Gastrocnemius medialis (tissue), 4 donors: ENCODE results near the gene OGFR. TPM values are rescaled to one million over a fixed set of nuclear protein-coding genes. Genes with fewer than 3 reads are reported as not detected.

Source experiments
- ATAC-seq, 2 donors: fragments of 150-250 bp; one replicate each; pipeline ENCODE4 v1.9.1; 2016
- DNase-seq, 2 donors: peaks; one replicate each; pipeline ENCODE4 v3.0.0-alpha.2; 2019
- H3K27ac ChIP-seq, 4 donors: fragments of 200-600 bp; sonication (generic); 1 replicate in 1 of 4; 2 replicates in 3 of 4; pipeline ENCODE4 v1.5.1; 2016 to 2018; ENCODE audit warnings: mild to moderate bottlenecking in 2 of 4, moderate library complexity in 1 of 4
- H3K27me3 ChIP-seq, 3 donors: fragments of 200-600 bp; sonication (generic) in 2 of 3; 1 replicate in 1 of 3; 2 replicates in 2 of 3; pipeline versions ENCODE4 v1.5.1 to v1.6.0; 2016 to 2019; ENCODE audit warnings: mild to moderate bottlenecking in 1 of 3, moderate library complexity in 1 of 3
- H3K36me3 ChIP-seq, 2 donors: fragments of 200-600 bp; sonication (generic) in 1 of 2; one replicate each; pipeline ENCODE4 v1.5.1; 2017 to 2018
- H3K4me1 ChIP-seq, 2 donors: fragments of 200-600 bp; sonication (generic) in 1 of 2; one replicate each; pipeline ENCODE4 v1.5.1; 2016 to 2017; ENCODE audit warnings: mild to moderate bottlenecking in 2 of 2
- H3K4me3 ChIP-seq, 4 donors: fragments of 200-600 bp; sonication (generic) in 3 of 4; 1 replicate in 1 of 4; 2 replicates in 3 of 4; pipeline ENCODE4 v1.5.1; 2016 to 2019; ENCODE audit warnings: mild to moderate bottlenecking in 2 of 4
- H3K9me3 ChIP-seq, 3 donors: fragments of 200-600 bp; sonication (generic) in 2 of 3; 1 replicate in 1 of 3; 2 replicates in 2 of 3; pipeline ENCODE4 v1.5.1; 2016 to 2019
- POLR2A ChIP-seq, 2 donors: fragments of 450-650 bp; IDR thresholded peaks; one replicate each; pipeline ENCODE4 v1.6.1; 2017; ENCODE audit warnings: antibody characterized with exemption in 2 of 2, mild to moderate bottlenecking in 2 of 2, moderate library complexity in 2 of 2
- in situ Hi-C, 4 donors: fragments of 200-750 bp; cut with MboI; loops; one replicate each; pipeline versions ENCODE4 v1.15.0 to v1.8.0; 2017; ENCODE audit warnings: low sequenced_read_pairs in 4 of 4
- intact Hi-C: fragments of 100-400 bp; cut with DNase I; formaldehyde crosslinking; loops from one replicate; pipeline ENCODE4 v1.15.1; 2023; ENCODE audit warnings: low total_unique reads
- total RNA-seq, 4 donors: library from RNA; depleted of rRNA; stranded (reverse); fragments of >200 nt; gene quantifications; one replicate each; pipeline versions ENCODE4 v1.1.0 to v1.2.3, GENCODE V29; 2016
- TF ChIP-seq, protein P1 (sequence below), 5 experiments: fragments of 450-650 bp in 3 of 5; fragments of 200-600 bp in 2 of 5; sonication (generic) in 2 of 5; IDR thresholded peaks in 4 of 5; conservative IDR thresholded peaks in 1 of 5; 1 replicate in 4 of 5; 2 replicates in 1 of 5; pipeline ENCODE4 v1.5.1; 2016 to 2019; ENCODE audit warnings: antibody characterized with exemption in 5 of 5, mild to moderate bottlenecking in 3 of 5, moderate library complexity in 3 of 5

The OGFR gene
- total RNA-seq, 4 donors from 2014 or later = 21.9 to 52.1 (median 40.5) TPM

DNA sequence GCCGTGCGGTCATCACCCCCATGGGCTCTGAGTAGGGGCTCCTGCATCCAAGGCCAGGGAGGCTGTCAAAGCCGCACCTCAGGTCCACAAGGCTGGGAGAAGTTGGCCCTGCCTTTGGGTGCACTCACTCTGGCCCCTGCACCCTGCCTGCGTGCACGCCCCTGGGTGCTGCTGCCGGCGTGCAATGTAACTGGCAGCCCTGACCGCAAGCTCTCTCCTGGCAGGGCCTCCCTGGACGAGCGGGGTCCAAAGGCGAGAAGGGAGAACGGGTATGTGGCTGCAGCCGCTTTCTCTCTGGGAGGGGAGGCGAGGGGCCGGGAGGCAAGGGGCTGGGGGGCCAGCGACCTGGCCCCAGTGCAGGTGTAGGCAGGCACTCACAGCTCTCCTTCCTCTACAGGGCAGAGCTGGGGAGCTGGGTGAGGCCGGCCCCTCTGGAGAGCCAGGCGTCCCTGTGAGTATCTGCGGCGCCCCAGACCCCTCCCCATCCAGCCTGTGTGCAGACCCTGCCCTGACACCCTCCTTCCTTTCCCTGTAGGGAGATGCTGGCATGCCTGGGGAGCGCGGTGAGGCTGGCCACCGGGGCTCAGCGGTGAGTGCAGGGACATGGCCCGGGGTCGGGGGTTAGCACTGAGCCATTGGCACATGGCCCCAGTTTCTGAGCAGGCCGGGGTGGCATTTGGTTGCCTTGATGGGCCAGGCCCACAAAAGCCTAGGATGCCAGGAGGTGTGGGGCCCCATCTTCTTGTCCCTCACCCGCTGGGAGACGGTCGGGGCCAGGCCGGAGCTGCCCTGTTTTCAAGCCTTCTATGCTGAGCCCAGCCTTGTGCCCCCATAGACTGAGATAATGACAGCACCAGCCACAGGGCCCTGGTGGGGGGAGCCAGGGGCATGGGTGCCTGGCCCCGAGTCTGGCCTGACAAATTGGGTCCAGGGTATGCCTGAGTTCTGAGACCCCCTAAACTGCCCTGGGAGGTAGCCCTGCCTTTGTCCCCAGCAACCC is 24.9 kb downstream of the OGFR start:
- Histone ChIP-seq H3K36me3 (no peaks in the 10 kb centered on the region), H3K4me3 (no peak overlapping the region), H3K9me3 (no peaks in the 10 kb centered on the region), H3K4me1 (peaks cover 0 to 4% of the 10 kb centered on the region in 2 donors), H3K27ac (no peak overlapping the region), H3K27me3 (peaks cover 0 to 10% (median 8%) of the 10 kb centered on the region in 3 donors)
- no peak for DNase-seq
- no peak for TF ChIP-seq POLR2A (IDR thresholded peaks at IDR 0.05)
- TF ChIP-seq, protein P1, sequence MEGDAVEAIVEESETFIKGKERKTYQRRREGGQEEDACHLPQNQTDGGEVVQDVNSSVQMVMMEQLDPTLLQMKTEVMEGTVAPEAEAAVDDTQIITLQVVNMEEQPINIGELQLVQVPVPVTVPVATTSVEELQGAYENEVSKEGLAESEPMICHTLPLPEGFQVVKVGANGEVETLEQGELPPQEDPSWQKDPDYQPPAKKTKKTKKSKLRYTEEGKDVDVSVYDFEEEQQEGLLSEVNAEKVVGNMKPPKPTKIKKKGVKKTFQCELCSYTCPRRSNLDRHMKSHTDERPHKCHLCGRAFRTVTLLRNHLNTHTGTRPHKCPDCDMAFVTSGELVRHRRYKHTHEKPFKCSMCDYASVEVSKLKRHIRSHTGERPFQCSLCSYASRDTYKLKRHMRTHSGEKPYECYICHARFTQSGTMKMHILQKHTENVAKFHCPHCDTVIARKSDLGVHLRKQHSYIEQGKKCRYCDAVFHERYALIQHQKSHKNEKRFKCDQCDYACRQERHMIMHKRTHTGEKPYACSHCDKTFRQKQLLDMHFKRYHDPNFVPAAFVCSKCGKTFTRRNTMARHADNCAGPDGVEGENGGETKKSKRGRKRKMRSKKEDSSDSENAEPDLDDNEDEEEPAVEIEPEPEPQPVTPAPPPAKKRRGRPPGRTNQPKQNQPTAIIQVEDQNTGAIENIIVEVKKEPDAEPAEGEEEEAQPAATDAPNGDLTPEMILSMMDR (IDR thresholded peaks at IDR 0.05 in 4 of 5, conservative IDR thresholded peaks at IDR 0.05 in 1 of 5) = no peak
- intact Hi-C loops = no loop called here
- ATAC-seq = no peak
- in situ Hi-C loops = no loop called here

DNA sequence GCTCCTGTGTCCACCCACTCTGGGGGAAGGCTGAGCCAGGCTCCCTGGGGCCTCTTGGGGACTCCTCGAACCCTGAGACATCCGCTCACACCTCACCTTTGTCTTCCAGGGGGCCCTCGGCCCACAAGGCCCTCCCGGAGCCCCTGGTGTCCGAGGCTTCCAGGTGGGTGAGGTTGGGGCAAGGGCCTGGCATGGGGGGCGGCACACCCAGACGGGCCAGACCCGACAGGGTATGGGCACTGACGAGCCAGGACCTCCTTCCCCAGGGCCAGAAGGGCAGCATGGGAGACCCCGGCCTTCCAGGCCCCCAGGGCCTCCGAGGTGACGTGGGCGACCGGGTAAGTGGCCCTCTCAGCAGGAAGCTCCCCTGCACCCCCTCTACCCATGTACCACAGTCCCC is 25.6 kb downstream of the OGFR start:
- intact Hi-C loops (no loop called here), in situ Hi-C loops (no loop called here)
- Histone ChIP-seq H3K4me3 (no peak overlapping the region), H3K27ac (no peak overlapping the region), H3K4me1 (no peaks in the 10 kb centered on the region), H3K36me3 (no peaks in the 10 kb centered on the region), H3K27me3 (peaks cover 3 to 14% (median 13%) of the 10 kb centered on the region in 3 donors), H3K9me3 (no peaks in the 10 kb centered on the region)
- no peak for DNase-seq
- no peak for ATAC-seq
- TF ChIP-seq POLR2A (IDR thresholded peaks at IDR 0.05) = no peak
- TF ChIP-seq, protein P1 (IDR thresholded peaks at IDR 0.05 in 4 of 5, conservative IDR thresholded peaks at IDR 0.05 in 1 of 5) = no peak

DNA sequence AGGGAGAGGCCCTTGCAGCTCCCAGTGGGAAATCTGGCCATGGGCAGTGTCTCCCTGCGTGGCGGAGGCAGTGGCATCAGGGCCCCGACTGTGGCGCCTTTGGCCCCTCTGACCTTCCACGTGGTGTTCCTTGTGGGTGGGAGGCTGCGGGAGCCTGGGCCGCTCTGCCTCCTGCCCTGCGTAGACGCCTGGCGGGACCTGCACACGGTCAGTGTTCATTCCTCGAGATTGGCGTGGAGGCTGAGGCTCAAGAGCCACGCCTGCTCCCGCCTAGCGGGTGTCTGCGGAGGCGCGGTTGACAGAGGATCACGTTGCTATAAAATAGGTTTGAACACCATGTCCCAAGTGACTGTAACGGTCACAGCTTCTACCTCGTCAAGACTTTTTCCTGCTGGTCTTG is 26.2 kb downstream of the OGFR start:
- in situ Hi-C loops = no loop called here
- TF ChIP-seq, protein P1 (IDR thresholded peaks at IDR 0.05 in 4 of 5, conservative IDR thresholded peaks at IDR 0.05 in 1 of 5) = no peak
- no peak for TF ChIP-seq POLR2A (IDR thresholded peaks at IDR 0.05)
- Histone ChIP-seq H3K36me3 (no peaks in the 10 kb centered on the region), H3K27ac (no peak overlapping the region), H3K4me3 (no peak overlapping the region), H3K27me3 (peaks cover 6 to 17% (median 16%) of the 10 kb centered on the region in 3 donors), H3K9me3 (no peaks in the 10 kb centered on the region), H3K4me1 (no peaks in the 10 kb centered on the region)
- ATAC-seq (no peak), DNase-seq (no peak)
- intact Hi-C loops = no loop called here

DNA sequence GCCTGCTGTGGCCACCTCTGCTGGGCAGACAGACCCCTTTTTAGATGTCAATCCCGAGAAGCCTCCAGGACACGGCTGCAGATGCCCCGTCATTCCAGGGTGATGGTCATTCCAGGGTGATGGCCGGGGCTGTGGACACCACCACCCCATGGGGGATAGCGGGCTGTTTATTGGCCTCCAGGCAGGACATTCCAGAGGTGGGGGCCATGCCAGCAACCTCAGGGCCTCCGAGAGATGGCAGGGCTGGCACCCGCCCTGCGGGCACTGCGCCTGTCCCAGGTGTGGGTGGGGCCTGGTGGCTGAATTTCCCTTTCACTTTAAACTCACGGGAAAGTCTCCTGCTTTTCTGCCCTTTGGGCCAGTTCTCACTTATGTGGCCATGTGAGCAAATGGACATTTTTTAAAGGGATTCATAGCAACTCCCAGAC is 26.7 kb downstream of the OGFR start:
- in situ Hi-C loops (no loop called here), intact Hi-C loops (no loop called here)
- ATAC-seq (no peak), DNase-seq (no peak)
- TF ChIP-seq POLR2A (IDR thresholded peaks at IDR 0.05) = no peak
- TF ChIP-seq, protein P1 (IDR thresholded peaks at IDR 0.05 in 4 of 5, conservative IDR thresholded peaks at IDR 0.05 in 1 of 5) = no peak
- no peaks in the 10 kb centered on the region for H3K36me3 ChIP-seq
- H3K27ac ChIP-seq = no peak overlapping the region
- no peaks in the 10 kb centered on the region for H3K9me3 ChIP-seq
- peaks cover 11 to 22% (median 16%) of the 10 kb centered on the region in 3 donors for H3K27me3 ChIP-seq
- H3K4me3 ChIP-seq = no peak overlapping the region
- no peaks in the 10 kb centered on the region for H3K4me1 ChIP-seq
